H9 (cell line): Measurements from ENCODE around the gene USP13. TPM values are rescaled to one million over a fixed set of nuclear protein-coding genes. Genes with fewer than 3 reads are reported as not detected.

ENCODE experiments used
- DNase-seq: peaks from one replicate; pipeline ENCODE4 v3.0.0-alpha.2; 2017
- H2AFZ ChIP-seq: one replicate; pipeline ENCODE4 v1.6.1; 2013; ENCODE audit warnings: mild to moderate bottlenecking, low read length, control low read depth, moderate library complexity
- H2AK5ac ChIP-seq: 2 replicates; pipeline ENCODE4 v1.6.1; 2013; ENCODE audit warnings: low read length, control low read depth, mixed read lengths; ENCODE audit not compliant: insufficient read length
- H2BK120ac ChIP-seq: one replicate; pipeline ENCODE4 v1.6.1; 2013; ENCODE audit warnings: low read depth, mild to moderate bottlenecking, low read length, control low read depth, inconsistent platforms; ENCODE audit not compliant: poor library complexity, severe bottlenecking
- H2BK12ac ChIP-seq: 2 replicates; pipeline ENCODE4 v1.6.1; 2013; ENCODE audit warnings: low read length, control low read depth, mixed read lengths, low read depth; ENCODE audit not compliant: insufficient read length
- H2BK15ac ChIP-seq: 2 replicates; pipeline ENCODE4 v1.6.1; 2013; ENCODE audit warnings: low read depth, low read length, control low read depth
- H2BK20ac ChIP-seq: one replicate; pipeline ENCODE4 v1.6.1; 2013; ENCODE audit warnings: low read depth, mild to moderate bottlenecking, low read length, control low read depth, inconsistent platforms; ENCODE audit not compliant: poor library complexity, severe bottlenecking
- H2BK5ac ChIP-seq: 2 replicates; pipeline ENCODE4 v1.6.1; 2013; ENCODE audit warnings: low read length, control low read depth, mixed read lengths; ENCODE audit not compliant: insufficient read length
- H3K14ac ChIP-seq: 2 replicates; pipeline ENCODE4 v1.6.1; 2013; ENCODE audit warnings: low read length, control low read depth; ENCODE audit not compliant: insufficient read depth
- H3K18ac ChIP-seq: 2 replicates; pipeline ENCODE4 v1.6.1; 2013; ENCODE audit warnings: low read depth, mild to moderate bottlenecking, mixed read lengths, low read length, control low read depth; ENCODE audit not compliant: insufficient read length
- H3K23ac ChIP-seq: 2 replicates; pipeline ENCODE4 v1.6.1; 2013; ENCODE audit warnings: low read length, control low read depth, mixed read lengths, low read depth; ENCODE audit not compliant: insufficient read length
- H3K23me2 ChIP-seq: 2 replicates; pipeline ENCODE4 v1.6.1; 2013; ENCODE audit warnings: low read depth, mild to moderate bottlenecking, mixed read lengths, low read length, control low read depth; ENCODE audit not compliant: insufficient read length, poor library complexity, severe bottlenecking
- H3K27ac ChIP-seq: 2 replicates; pipeline ENCODE4 v1.5.1; 2013; ENCODE audit warnings: low read length, control low read depth, mixed read lengths, low read depth; ENCODE audit not compliant: insufficient read length
- H3K27me3 ChIP-seq: 2 replicates; pipeline ENCODE4 v1.6.1; 2013; ENCODE audit warnings: low read length, control low read depth, inconsistent platforms; ENCODE audit not compliant: insufficient read depth
- H3K4ac ChIP-seq: 2 replicates; pipeline ENCODE4 v1.6.1; 2013; ENCODE audit warnings: low read depth, mild to moderate bottlenecking, control low read depth, inconsistent platforms, low read length, moderate library complexity
- H3K4me1 ChIP-seq: 2 replicates; pipeline ENCODE4 v1.6.1; 2013; ENCODE audit warnings: low read length, control low read depth, inconsistent platforms; ENCODE audit not compliant: insufficient read depth
- H3K4me2 ChIP-seq: 2 replicates; pipeline ENCODE4 v1.6.1; 2013; ENCODE audit warnings: low read length, control low read depth, mixed read lengths; ENCODE audit not compliant: insufficient read length, insufficient read depth
- H3K56ac ChIP-seq: 2 replicates; pipeline ENCODE4 v1.6.1; 2013; ENCODE audit warnings: low read depth, mild to moderate bottlenecking, mixed read lengths, low read length, control low read depth; ENCODE audit not compliant: insufficient read length
- H3K79me1 ChIP-seq: 2 replicates; pipeline ENCODE4 v1.6.1; 2013; ENCODE audit warnings: low read depth, mild to moderate bottlenecking, moderate library complexity, low read length, control low read depth, inconsistent platforms; ENCODE audit not compliant: insufficient read depth, poor library complexity, severe bottlenecking
- H3K79me2 ChIP-seq: 2 replicates; pipeline ENCODE4 v1.6.1; 2013; ENCODE audit warnings: low read length, control low read depth, inconsistent platforms; ENCODE audit not compliant: insufficient read depth
- H3K9ac ChIP-seq: 2 replicates; pipeline ENCODE4 v1.6.1; 2013; ENCODE audit warnings: low read length, control low read depth, mixed read lengths; ENCODE audit not compliant: insufficient read length; ENCODE audit errors: extremely low read depth
- H3K9me3 ChIP-seq: one replicate; pipeline ENCODE4 v1.6.1; 2013; ENCODE audit warnings: low read depth, low read length, inconsistent platforms; ENCODE audit not compliant: control insufficient read depth
- H3T11ph ChIP-seq: one replicate; pipeline ENCODE4 v1.6.1; 2013; ENCODE audit warnings: mild to moderate bottlenecking, low read length, control low read depth, inconsistent platforms
- H4K20me1 ChIP-seq: one replicate; pipeline ENCODE4 v1.6.1; 2013; ENCODE audit not compliant: control insufficient read depth, insufficient read length, insufficient read depth
- H4K5ac ChIP-seq: 2 replicates; pipeline ENCODE4 v1.6.1; 2013; ENCODE audit warnings: low read depth, mild to moderate bottlenecking, mixed read lengths, low read length, control low read depth; ENCODE audit not compliant: insufficient read length
- H4K8ac ChIP-seq: replicated peaks from 2 replicates; pipeline ENCODE4 v1.6.1; 2013; ENCODE audit warnings: low read length, control low read depth, mixed read lengths, low read depth; ENCODE audit not compliant: insufficient read length
- H4K91ac ChIP-seq: 2 replicates; pipeline ENCODE4 v1.6.1; 2013; ENCODE audit warnings: low read depth, mild to moderate bottlenecking, moderate library complexity, mixed read lengths, low read length, control low read depth; ENCODE audit not compliant: insufficient read length
- H3K27ac Mint-ChIP-seq, 3 experiments: 2 replicates in 2 of 3; 3 replicates in 1 of 3; pipeline ENCODE4 v1.8.0; 2020 to 2021; ENCODE audit warnings: mixed read lengths in 3 of 3, mild to moderate bottlenecking in 1 of 3, moderate library complexity in 1 of 3
- H3K27me3 Mint-ChIP-seq: 2 replicates; pipeline ENCODE4 v1.8.0; 2021; ENCODE audit warnings: low read depth, mild to moderate bottlenecking, moderate library complexity, mixed read lengths
- H3K36me3 Mint-ChIP-seq, 3 experiments: 2 replicates in 2 of 3; 3 replicates in 1 of 3; pipeline ENCODE4 v1.8.0; 2020 to 2021; ENCODE audit warnings: low read depth in 3 of 3, mixed read lengths in 3 of 3; ENCODE audit not compliant: insufficient read depth in 1 of 3
- H3K4me1 Mint-ChIP-seq, 2 experiments: 2 replicates each; pipeline ENCODE4 v1.8.0; 2020; ENCODE audit warnings: mixed read lengths in 2 of 2
- H3K4me3 Mint-ChIP-seq, 2 experiments: 2 replicates in 1 of 2; 3 replicates in 1 of 2; pipeline ENCODE4 v1.8.0; 2020 to 2021; ENCODE audit warnings: mild to moderate bottlenecking in 2 of 2, mixed read lengths in 2 of 2, moderate library complexity in 1 of 2
- H3K9me3 Mint-ChIP-seq, 2 experiments: 2 replicates in 1 of 2; 3 replicates in 1 of 2; pipeline ENCODE4 v1.8.0; 2020; ENCODE audit warnings: mild to moderate bottlenecking in 2 of 2, mixed read lengths in 2 of 2, moderate library complexity in 1 of 2
- WGBS: extraction: QIAGEN DNeasy Blood & Tissue Kit; methylation state at CpG from one replicate; pipeline ENCODE4 v1.1.7; 2013; ENCODE audit warnings: missing lambda C conversion rate, low lambda C conversion rate, mixed read lengths; ENCODE audit not compliant: insufficient read length; ENCODE audit errors: extremely low coverage; 5-methylcytosine and 5-hydroxymethylcytosine counted together
- total RNA-seq: library from RNA; stranded (reverse); gene quantifications from 2 replicates; pipeline ENCODE4 v1.2.1, GENCODE V29; 2021
- TF ChIP-seq, protein P1 (sequence below): fragments of 200-600 bp; sonication (generic); conservative IDR thresholded peaks from 3 replicates; pipeline ENCODE4 v1.8.0; 2021; ENCODE audit warnings: antibody characterized with exemption, mild to moderate bottlenecking

Gene USP13
- total RNA-seq, 1 experiment from 2014 or later: 26.7 TPM

GRCh38 chr3:179720196-179720595 lies 67.4 kb downstream of the USP13 start:
- H4K5ac ChIP-seq: no peak overlapping the region
- no peak overlapping the region for H2BK15ac ChIP-seq
- no CpG with 5 or more reads among the region's 8 CpGs for WGBS
- no peak overlapping the region for H3K9ac ChIP-seq
- Mint-ChIP-seq H3K27ac (no peak overlapping the region; a peak in 1 of 7 replicates), H3K36me3 (peaks cover 9 to 36% (median 33%) of the 10 kb centered on the region in 3 experiments; a peak in 6 of 7 replicates), H3K27me3 (no peaks in the 10 kb centered on the region), H3K4me1 (peaks cover 12 to 15% of the 10 kb centered on the region in 2 experiments), H3K4me3 (no peak overlapping the region), H3K9me3 (no peaks in the 10 kb centered on the region)
- H3K4ac ChIP-seq: no peak overlapping the region
- H3K14ac ChIP-seq: no peak overlapping the region
- H2BK120ac ChIP-seq: no peak overlapping the region
- H3K18ac ChIP-seq: no peak overlapping the region
- TF ChIP-seq, protein P1, sequence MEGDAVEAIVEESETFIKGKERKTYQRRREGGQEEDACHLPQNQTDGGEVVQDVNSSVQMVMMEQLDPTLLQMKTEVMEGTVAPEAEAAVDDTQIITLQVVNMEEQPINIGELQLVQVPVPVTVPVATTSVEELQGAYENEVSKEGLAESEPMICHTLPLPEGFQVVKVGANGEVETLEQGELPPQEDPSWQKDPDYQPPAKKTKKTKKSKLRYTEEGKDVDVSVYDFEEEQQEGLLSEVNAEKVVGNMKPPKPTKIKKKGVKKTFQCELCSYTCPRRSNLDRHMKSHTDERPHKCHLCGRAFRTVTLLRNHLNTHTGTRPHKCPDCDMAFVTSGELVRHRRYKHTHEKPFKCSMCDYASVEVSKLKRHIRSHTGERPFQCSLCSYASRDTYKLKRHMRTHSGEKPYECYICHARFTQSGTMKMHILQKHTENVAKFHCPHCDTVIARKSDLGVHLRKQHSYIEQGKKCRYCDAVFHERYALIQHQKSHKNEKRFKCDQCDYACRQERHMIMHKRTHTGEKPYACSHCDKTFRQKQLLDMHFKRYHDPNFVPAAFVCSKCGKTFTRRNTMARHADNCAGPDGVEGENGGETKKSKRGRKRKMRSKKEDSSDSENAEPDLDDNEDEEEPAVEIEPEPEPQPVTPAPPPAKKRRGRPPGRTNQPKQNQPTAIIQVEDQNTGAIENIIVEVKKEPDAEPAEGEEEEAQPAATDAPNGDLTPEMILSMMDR: no peak
- no peak overlapping the region for H3K27ac ChIP-seq
- no peak overlapping the region for H3K23ac ChIP-seq
- no peaks in the 10 kb centered on the region for H3K79me1 ChIP-seq
- DNase-seq: no peak
- no peak overlapping the region for H3T11ph ChIP-seq
- no peaks in the 10 kb centered on the region for H3K27me3 ChIP-seq
- H3K4me1 ChIP-seq: no peaks in the 10 kb centered on the region; the same call in 1 of the 2 replicates
- H2BK12ac ChIP-seq: no peak overlapping the region
- no peak overlapping the region for H2AFZ ChIP-seq
- H2BK20ac ChIP-seq: no peak overlapping the region
- H3K23me2 ChIP-seq: no peaks in the 10 kb centered on the region
- H2AK5ac ChIP-seq: no peak overlapping the region
- H2BK5ac ChIP-seq: no peak overlapping the region
- H3K79me2 ChIP-seq: no peaks in the 10 kb centered on the region
- no peak overlapping the region for H4K91ac ChIP-seq
- no peak overlapping the region for H3K56ac ChIP-seq
- H3K4me2 ChIP-seq: no peak overlapping the region
- H4K8ac ChIP-seq: no peak overlapping the region
- H3K9me3 ChIP-seq: no peaks in the 10 kb centered on the region
- no peaks in the 10 kb centered on the region for H4K20me1 ChIP-seq
